Measurements from ENCODE around the gene STRN3. TPM values are rescaled to one million over a fixed set of nuclear protein-coding genes. Genes with fewer than 3 reads are reported as not detected.
A peak's percentile ranks its signal among the peaks of the same experiment; 100 is the strongest.

Gene STRN3
- total RNA-seq, 4 donors from 2014 or later = 21.5 to 50.0 (median 29.5) TPM

DNA sequence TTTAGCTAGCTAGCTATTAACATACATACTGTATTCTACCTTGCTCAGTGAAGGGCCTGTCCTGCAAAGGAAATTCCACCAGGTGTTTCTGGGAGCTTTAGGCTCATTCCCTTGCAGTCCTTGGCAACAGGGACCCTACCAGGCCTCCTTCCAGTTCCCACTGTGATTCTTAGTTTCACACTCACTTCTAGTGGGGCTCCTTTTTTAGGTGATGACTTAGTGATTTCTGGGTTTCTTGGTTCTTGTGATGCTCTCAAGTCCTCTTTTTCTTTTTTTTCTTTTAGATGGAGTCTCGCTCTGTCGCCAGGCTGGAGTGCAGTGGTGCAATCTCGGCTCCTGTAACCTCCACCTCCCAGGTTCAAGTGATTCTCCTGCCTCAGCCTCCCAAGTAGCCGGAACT is 10.4 kb upstream of the STRN3 start:
- 98% methylated on average over 4 of the region's 4 CpGs for WGBS
- TF ChIP-seq, protein P1, sequence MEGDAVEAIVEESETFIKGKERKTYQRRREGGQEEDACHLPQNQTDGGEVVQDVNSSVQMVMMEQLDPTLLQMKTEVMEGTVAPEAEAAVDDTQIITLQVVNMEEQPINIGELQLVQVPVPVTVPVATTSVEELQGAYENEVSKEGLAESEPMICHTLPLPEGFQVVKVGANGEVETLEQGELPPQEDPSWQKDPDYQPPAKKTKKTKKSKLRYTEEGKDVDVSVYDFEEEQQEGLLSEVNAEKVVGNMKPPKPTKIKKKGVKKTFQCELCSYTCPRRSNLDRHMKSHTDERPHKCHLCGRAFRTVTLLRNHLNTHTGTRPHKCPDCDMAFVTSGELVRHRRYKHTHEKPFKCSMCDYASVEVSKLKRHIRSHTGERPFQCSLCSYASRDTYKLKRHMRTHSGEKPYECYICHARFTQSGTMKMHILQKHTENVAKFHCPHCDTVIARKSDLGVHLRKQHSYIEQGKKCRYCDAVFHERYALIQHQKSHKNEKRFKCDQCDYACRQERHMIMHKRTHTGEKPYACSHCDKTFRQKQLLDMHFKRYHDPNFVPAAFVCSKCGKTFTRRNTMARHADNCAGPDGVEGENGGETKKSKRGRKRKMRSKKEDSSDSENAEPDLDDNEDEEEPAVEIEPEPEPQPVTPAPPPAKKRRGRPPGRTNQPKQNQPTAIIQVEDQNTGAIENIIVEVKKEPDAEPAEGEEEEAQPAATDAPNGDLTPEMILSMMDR (IDR thresholded peaks at IDR 0.05) = no peak
- TF ChIP-seq POLR2A (IDR thresholded peaks at IDR 0.05) = no peak
- TF ChIP-seq POLR2AphosphoS5 (IDR thresholded peaks at IDR 0.05) = no peak
- TF ChIP-seq EP300 (IDR thresholded peaks at IDR 0.05) = no peak
- H3K9me3 ChIP-seq = no peaks in the 10 kb centered on the region
- no peaks in the 10 kb centered on the region for H3K27me3 ChIP-seq
- no peaks in the 10 kb centered on the region for H3K36me3 ChIP-seq
- no peak overlapping the region for H3K4me3 ChIP-seq
- DNase-seq (ENCODE audit: low spot score in 2 of 2) = no peak
- H3K4me1 ChIP-seq = peaks cover 5% of the 10 kb centered on the region
- H3K27ac ChIP-seq = no peak overlapping the region

DNA sequence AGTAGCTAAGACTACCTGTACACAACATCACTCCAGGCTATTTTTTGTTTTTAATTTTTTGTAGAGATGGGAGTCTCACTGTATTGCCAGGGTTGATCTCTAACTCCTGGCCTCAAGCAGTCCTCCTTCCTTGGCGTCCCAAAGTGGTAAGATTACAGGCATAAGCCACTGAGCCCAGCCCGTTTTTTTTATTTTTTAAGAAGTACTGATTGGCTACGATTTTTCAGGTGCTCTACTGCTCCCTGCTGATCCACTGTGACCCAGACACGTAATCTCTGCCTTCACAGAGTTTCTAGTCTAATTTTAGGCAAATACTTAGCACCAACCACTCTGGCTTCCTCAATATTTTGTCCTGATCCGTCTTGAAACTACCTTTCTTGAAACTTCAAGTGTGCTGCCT is 4.3 kb upstream of the STRN3 start:
- H3K4me1 ChIP-seq = peaks cover 12% of the 10 kb centered on the region
- H3K27me3 ChIP-seq = no peaks in the 10 kb centered on the region
- H3K36me3 ChIP-seq = no peaks in the 10 kb centered on the region
- no peaks in the 10 kb centered on the region for H3K9me3 ChIP-seq
- 96% methylated on average over 5 of the region's 5 CpGs for WGBS
- DNase-seq (ENCODE audit: low spot score in 2 of 2) = no peak
- no peak overlapping the region for H3K27ac ChIP-seq
- TF ChIP-seq POLR2AphosphoS5 (IDR thresholded peaks at IDR 0.05) (no peak), POLR2A (IDR thresholded peaks at IDR 0.05) (no peak), EP300 (IDR thresholded peaks at IDR 0.05) (no peak)
- TF ChIP-seq, protein P1 (IDR thresholded peaks at IDR 0.05) = no peak
- H3K4me3 ChIP-seq = no peak overlapping the region

DNA sequence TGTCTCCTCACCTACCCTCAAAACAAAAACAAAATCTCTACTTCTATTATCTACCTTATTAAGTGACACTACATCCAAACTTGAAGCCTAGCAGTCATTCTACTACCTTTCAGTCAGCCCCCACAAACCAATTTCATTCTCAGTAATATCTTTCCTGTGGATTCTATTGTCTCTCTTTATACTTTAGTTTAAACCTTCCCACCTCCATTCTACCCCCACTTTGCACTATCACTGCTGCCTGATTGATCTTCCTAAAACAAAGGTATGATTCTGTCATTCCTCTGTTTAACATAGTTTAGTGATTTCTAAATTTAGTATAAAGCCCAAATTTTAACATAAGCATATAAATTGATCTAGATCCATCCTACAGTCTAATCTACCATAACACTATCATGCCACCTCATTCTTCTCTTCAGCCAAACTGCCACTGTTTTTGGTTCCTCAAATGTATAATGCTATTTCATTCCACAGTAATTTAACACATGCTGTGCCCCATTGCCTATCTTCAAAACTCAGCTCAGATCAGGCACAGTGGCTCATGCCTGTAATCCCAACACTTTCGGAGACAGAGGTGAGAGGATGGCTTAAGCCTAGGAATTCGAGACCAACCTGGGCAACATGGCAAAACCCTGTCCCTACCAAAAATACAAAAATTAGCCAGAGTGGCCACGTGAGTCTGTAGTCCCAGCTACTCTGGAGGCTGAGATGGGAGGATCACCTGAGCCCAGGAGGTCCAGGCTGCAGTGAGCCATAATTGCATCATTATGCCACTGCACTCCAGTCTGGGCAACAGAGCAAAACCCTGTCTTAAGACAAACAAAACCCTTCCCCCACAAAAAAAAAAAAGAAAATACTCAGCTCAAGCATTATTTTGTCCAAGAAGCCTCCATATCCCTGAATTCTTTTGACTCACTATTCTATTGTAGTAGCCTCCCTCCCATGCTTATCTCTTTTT is 3.1 kb upstream of the STRN3 start:
- Histone ChIP-seq H3K4me1 (peaks cover 18% of the 10 kb centered on the region), H3K9me3 (no peaks in the 10 kb centered on the region), H3K36me3 (no peaks in the 10 kb centered on the region), H3K27ac (no peak overlapping the region), H3K4me3 (no peak overlapping the region), H3K27me3 (no peaks in the 10 kb centered on the region)
- 95% methylated on average over 3 of the region's 3 CpGs for WGBS
- TF ChIP-seq, protein P1 (IDR thresholded peaks at IDR 0.05) = no peak
- TF ChIP-seq POLR2A (IDR thresholded peaks at IDR 0.05) (no peak), POLR2AphosphoS5 (IDR thresholded peaks at IDR 0.05) (no peak), EP300 (IDR thresholded peaks at IDR 0.05) (no peak)
- no peak for DNase-seq (ENCODE audit: low spot score in 2 of 2)

DNA sequence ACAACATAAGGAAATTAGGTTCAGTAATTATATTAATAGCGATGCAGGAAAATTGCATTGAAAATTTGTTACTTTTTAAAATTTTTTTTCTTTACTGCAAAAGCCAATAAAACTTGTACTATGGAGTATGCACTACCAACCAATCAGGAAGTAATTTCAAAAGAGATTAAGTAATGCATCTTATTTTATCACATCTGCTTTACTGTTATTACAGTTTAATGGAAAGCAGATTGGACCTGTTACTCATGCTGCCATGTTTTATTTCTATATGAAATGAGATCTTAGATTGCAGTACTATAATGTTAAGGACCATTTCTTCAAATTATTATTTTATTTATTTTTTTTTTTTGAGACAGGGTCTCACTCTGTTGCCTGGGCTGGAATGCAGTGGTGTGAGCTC is 1.7 kb upstream of the STRN3 start:
- H3K27ac ChIP-seq = no peak overlapping the region
- H3K27me3 ChIP-seq = no peaks in the 10 kb centered on the region
- DNase-seq (ENCODE audit: low spot score in 2 of 2) = no peak
- H3K36me3 ChIP-seq = no peaks in the 10 kb centered on the region
- 94% methylated on average over 1 of the region's 1 CpG for WGBS
- no peak overlapping the region for H3K4me3 ChIP-seq
- TF ChIP-seq, protein P1 (IDR thresholded peaks at IDR 0.05) = no peak
- TF ChIP-seq POLR2AphosphoS5 (IDR thresholded peaks at IDR 0.05) = no peak
- no peak for TF ChIP-seq POLR2A (IDR thresholded peaks at IDR 0.05)
- TF ChIP-seq EP300 (IDR thresholded peaks at IDR 0.05) = no peak
- H3K4me1 ChIP-seq = peaks cover 26% of the 10 kb centered on the region
- H3K9me3 ChIP-seq = no peaks in the 10 kb centered on the region

DNA sequence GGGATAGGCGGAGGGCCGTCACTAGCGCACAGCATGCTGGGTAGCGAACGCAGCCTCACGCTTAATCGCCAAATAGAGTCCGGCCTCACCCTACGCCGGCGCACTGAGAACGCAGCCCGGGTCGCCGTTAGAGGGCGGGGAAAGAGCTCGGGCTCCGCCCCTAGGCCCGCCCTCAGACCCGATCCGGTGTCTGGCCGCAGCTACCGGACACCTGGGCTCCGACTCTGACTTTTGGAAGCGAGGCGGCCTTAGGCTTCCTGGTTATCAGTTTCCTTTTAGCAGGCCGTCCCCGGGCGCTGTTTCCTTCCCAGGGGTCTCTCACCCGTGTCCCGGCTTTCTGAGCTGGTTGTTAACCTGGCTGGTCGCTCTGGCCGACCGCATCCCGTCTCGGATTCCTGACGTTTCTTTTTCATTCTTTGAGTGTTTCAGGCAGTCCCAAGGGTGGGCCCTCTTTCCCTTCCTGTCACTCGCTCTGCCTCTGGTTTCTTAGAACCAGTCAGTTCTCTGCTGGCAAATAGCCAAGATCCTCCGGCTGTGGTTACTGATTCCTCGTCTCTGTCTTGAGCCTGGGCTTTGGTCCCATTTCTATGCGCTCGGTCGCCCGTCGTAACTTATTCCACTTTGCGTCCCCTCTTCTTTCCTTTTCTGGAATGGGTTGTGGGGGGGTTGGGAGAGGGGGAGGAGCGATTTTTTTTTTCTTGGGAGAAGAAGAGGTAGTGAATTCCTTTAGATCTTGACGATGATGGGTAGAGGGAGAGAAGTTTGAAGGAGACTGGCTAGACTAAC is 464 bp upstream of the STRN3 start:
- TF ChIP-seq POLR2AphosphoS5 (IDR thresholded peaks at IDR 0.05) = peak in 2 of 3 donors; percentile 26 to 36
- no peak for TF ChIP-seq EP300 (IDR thresholded peaks at IDR 0.05)
- peak in 1 of 2 donors; percentile 68 for TF ChIP-seq POLR2A (IDR thresholded peaks at IDR 0.05)
- TF ChIP-seq, protein P1 (IDR thresholded peaks at IDR 0.05) = no peak
- H3K27ac ChIP-seq = peak overlapping the region; percentile 96
- under 1% methylated on average over 35 of the region's 48 CpGs for WGBS
- no peaks in the 10 kb centered on the region for H3K9me3 ChIP-seq
- H3K27me3 ChIP-seq = no peaks in the 10 kb centered on the region
- no peaks in the 10 kb centered on the region for H3K36me3 ChIP-seq
- DNase-seq (ENCODE audit: low spot score in 2 of 2) = peak; percentile 97
- peaks cover 26% of the 10 kb centered on the region for H3K4me1 ChIP-seq
- peak overlapping the region; percentile 77 for H3K4me3 ChIP-seq
